Effector memory CD4-positive, alpha-beta T cell (primary cell): Measurements from ENCODE around the gene SARS1.
A peak's percentile ranks its signal among the peaks of the same experiment; 100 is the strongest.

Source experiments
- DNase-seq, 3 donors: peaks; one replicate each; pipeline ENCODE4 v3.0.0-alpha.2; 2020
- H3K27ac ChIP-seq: 2 replicates; pipeline ENCODE4 v1.7.0; 2013; ENCODE audit warnings: mild to moderate bottlenecking, low read length, moderate library complexity; ENCODE audit not compliant: insufficient read depth, poor library complexity, severe bottlenecking
- H3K27me3 ChIP-seq: replicated peaks from 2 replicates; pipeline ENCODE4 v1.7.0; 2013; ENCODE audit warnings: mild to moderate bottlenecking, low read length; ENCODE audit not compliant: insufficient read depth, control insufficient read depth, poor library complexity, severe bottlenecking
- H3K36me3 ChIP-seq: 2 replicates; pipeline ENCODE4 v1.7.0; 2013; ENCODE audit warnings: mild to moderate bottlenecking, low read length, moderate library complexity; ENCODE audit not compliant: control insufficient read depth, insufficient read depth
- H3K4me1 ChIP-seq: 2 replicates; pipeline ENCODE4 v1.7.0; 2013; ENCODE audit warnings: low read length, mild to moderate bottlenecking; ENCODE audit not compliant: control insufficient read depth, insufficient read depth, poor library complexity, severe bottlenecking
- H3K4me3 ChIP-seq: 2 replicates; pipeline ENCODE4 v1.7.0; 2013; ENCODE audit warnings: low read length, low read depth, mild to moderate bottlenecking; ENCODE audit not compliant: insufficient read depth, poor library complexity, severe bottlenecking
- H3K9me3 ChIP-seq: 2 replicates; pipeline ENCODE4 v1.7.0; 2013; ENCODE audit warnings: mild to moderate bottlenecking, low read length, moderate library complexity; ENCODE audit not compliant: control insufficient read depth

SARS1 gene

DNA sequence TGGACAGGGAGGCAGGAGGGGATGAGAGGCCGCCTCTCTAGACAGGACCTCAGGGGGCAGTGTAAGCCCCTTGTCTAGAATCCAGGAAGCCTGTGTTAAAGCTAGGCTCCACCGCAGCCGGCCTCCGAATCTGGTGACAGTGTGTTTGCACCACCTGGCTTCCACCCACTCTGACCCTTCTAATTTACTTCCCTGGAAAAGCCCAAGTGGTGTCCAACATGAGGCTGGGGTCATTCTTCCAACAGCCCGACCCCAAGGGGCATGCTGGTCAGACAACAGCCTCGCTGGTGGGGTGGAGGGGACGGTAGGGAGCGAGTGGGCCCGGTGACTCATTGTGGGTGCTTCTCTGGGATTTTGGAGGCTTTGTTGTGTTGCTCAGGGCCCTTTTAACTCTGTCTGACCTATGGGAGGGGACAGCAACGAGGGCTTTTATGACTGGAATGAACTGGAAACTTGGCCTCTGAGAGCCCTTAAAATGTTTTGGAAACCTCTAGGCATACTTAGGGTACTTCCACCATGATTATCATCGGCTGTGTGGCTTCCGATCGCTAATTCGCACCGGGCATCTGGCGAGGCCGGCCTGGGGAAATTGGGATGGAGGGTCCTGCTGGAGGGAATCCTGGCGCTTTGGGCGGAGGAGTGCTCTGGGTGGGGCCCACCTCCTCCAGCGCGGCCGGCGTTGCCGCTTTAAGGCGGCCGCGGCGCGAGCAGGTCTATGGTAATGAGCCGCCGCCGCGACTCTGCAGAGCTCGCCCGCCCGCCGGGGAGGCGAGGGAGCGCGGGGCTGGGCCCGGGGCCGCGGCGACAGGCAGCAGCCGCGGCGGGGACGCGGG, 35.3 kb downstream of the SARS1 start, which contains the start of gene CELSR2:
CELSR2 (plus strand) TSS at position 743 of the 833 bp plus-strand sequence. CDS start 541 bp downstream, outside the sequence.
- peaks cover 4% of the 10 kb centered on the region for H3K4me1 ChIP-seq
- DNase-seq = peak; percentile 24 to 41 (median 35)
- no peaks in the 10 kb centered on the region for H3K36me3 ChIP-seq
- H3K4me3 ChIP-seq = peak within 1 kb of the TSS; percentile 28
- no peaks in the 10 kb centered on the region for H3K27me3 ChIP-seq
- H3K9me3 ChIP-seq = no peaks in the 10 kb centered on the region
- no peak within 1 kb of the TSS for H3K27ac ChIP-seq

DNA sequence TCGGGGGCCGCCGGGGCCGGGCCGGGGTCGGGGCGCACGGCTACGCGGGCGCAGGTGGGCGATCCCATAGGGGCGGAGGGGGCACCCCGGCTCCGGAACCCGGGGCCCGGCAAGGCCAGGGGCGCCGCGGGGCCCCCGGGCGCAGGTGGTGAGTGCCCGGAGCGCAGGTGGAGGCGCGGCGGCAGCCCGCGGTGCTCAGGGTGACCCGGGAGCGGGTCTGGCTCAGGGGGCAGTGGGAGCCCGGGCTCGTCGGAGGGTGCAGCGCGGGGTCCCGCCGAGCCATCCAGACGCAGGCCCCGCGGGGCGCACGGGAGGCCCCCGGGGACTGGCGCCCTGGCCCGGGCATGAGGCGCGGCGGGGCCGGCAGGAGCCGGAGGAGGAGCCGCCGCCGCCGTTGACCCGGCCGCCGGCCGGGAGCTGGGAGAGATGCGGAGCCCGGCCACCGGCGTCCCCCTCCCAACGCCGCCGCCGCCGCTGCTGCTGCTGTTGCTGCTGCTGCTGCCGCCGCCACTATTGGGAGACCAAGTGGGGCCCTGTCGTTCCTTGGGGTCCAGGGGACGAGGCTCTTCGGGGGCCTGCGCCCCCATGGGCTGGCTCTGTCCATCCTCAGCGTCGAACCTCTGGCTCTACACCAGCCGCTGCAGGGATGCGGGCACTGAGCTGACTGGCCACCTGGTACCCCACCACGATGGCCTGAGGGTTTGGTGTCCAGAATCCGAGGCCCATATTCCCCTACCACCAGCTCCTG, 36.1 kb downstream of the SARS1 start:
- H3K27me3 ChIP-seq = no peaks in the 10 kb centered on the region
- peak overlapping the region; percentile 23 for H3K4me3 ChIP-seq
- peaks cover 4% of the 10 kb centered on the region for H3K4me1 ChIP-seq

DNA sequence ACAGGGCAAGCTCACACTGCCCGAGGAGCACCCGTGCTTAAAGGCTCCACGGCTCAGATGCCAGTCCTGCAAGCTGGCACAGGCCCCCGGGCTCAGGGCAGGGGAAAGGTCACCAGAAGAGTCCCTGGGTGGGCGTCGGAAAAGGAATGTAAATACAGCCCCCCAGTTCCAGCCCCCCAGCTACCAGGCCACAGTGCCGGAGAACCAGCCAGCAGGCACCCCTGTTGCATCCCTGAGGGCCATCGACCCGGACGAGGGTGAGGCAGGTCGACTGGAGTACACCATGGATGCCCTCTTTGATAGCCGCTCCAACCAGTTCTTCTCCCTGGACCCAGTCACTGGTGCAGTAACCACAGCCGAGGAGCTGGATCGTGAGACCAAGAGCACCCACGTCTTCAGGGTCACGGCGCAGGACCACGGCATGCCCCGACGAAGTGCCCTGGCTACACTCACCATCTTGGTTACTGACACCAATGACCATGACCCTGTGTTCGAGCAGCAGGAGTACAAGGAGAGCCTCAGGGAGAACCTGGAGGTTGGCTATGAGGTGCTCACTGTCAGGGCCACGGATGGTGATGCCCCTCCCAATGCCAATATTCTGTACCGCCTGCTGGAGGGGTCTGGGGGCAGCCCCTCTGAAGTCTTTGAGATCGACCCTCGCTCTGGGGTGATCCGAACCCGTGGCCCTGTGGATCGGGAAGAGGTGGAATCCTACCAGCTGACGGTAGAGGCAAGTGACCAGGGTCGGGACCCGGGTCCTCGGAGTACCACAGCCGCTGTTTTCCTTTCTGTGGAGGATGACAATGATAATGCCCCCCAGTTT, 36.9 kb downstream of the SARS1 start:
- Histone ChIP-seq H3K4me1 (peaks cover 4% of the 10 kb centered on the region), H3K27ac (no peak overlapping the region), H3K9me3 (no peaks in the 10 kb centered on the region), H3K4me3 (peak overlapping the region; percentile 23), H3K27me3 (no peaks in the 10 kb centered on the region), H3K36me3 (no peaks in the 10 kb centered on the region)
- no peak for DNase-seq

More for the DNA sequence above, 36.1 kb downstream of the SARS1 start:
- Histone ChIP-seq H3K27ac (no peak overlapping the region), H3K9me3 (no peaks in the 10 kb centered on the region), H3K36me3 (no peaks in the 10 kb centered on the region)
- DNase-seq = no peak

DNA sequence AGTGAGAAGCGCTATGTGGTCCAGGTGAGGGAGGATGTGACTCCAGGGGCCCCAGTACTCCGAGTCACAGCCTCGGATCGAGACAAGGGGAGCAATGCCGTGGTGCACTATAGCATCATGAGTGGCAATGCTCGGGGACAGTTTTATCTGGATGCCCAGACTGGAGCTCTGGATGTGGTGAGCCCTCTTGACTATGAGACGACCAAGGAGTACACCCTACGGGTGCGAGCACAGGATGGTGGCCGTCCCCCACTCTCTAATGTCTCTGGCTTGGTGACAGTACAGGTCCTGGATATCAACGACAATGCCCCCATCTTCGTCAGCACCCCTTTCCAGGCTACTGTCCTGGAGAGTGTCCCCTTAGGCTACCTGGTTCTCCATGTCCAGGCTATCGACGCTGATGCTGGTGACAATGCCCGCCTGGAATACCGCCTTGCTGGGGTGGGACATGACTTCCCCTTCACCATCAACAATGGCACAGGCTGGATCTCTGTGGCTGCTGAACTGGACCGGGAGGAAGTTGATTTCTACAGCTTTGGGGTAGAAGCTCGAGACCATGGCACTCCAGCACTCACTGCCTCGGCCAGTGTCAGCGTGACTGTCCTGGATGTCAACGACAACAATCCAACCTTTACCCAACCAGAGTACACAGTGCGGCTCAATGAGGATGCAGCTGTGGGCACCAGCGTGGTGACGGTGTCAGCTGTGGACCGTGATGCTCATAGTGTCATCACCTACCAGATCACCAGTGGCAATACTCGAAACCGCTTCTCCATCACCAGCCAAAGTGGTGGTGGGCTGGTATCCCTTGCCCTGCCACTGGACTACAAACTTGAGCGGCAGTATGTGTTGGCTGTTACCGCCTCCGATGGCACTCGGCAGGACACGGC, 37.8 kb downstream of the SARS1 start:
- DNase-seq = no peak
- Histone ChIP-seq H3K4me3 (no peak overlapping the region), H3K27ac (no peak overlapping the region), H3K4me1 (peaks cover 4% of the 10 kb centered on the region), H3K9me3 (no peaks in the 10 kb centered on the region), H3K27me3 (no peaks in the 10 kb centered on the region), H3K36me3 (no peaks in the 10 kb centered on the region)

DNA sequence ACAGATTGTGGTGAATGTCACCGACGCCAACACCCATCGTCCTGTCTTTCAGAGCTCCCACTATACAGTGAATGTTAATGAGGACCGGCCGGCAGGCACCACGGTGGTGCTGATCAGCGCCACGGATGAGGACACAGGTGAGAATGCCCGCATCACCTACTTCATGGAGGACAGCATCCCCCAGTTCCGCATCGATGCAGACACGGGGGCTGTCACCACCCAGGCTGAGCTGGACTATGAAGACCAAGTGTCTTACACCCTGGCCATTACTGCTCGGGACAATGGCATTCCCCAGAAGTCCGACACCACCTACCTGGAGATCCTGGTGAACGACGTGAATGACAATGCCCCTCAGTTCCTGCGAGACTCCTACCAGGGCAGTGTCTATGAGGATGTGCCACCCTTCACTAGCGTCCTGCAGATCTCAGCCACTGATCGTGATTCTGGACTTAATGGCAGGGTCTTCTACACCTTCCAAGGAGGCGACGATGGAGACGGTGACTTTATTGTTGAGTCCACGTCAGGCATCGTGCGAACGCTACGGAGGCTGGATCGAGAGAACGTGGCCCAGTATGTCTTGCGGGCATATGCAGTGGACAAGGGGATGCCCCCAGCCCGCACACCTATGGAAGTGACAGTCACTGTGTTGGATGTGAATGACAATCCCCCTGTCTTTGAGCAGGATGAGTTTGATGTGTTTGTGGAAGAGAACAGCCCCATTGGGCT, 38.6 kb downstream of the SARS1 start:
- H3K36me3 ChIP-seq = no peaks in the 10 kb centered on the region
- no peak for DNase-seq
- no peak overlapping the region for H3K27ac ChIP-seq
- no peak overlapping the region for H3K4me3 ChIP-seq
- no peaks in the 10 kb centered on the region for H3K27me3 ChIP-seq
- H3K4me1 ChIP-seq = peaks cover 4% of the 10 kb centered on the region
- no peaks in the 10 kb centered on the region for H3K9me3 ChIP-seq

DNA sequence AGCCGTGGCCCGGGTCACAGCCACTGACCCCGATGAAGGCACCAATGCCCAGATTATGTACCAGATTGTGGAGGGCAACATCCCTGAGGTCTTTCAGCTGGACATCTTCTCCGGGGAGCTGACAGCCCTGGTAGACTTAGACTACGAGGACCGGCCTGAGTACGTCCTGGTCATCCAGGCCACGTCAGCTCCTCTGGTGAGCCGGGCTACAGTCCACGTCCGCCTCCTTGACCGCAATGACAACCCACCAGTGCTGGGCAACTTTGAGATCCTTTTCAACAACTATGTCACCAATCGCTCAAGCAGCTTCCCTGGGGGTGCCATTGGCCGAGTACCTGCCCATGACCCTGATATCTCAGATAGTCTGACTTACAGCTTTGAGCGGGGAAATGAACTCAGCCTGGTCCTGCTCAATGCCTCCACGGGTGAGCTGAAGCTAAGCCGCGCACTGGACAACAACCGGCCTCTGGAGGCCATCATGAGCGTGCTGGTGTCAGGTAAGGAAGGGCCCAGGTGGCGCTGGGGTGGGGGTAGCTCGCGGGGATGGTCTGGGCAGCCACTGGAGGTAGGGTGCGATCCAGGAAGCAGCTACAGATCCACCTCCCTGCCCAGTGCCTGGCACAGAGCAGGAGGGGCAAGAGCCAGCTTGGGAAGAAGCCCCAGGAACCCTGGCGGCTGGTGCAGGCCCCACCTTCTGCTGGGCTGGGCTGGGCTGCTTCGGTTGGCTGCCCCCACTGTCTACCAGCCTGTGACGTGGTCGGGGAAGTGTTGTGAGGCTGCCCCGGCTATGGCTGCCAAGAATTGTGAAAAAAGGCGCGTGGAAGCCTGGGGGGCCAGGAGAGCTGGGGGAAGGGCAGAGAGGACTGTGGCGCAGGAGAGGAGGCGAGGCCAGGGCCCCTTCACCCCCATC, 39.4 kb downstream of the SARS1 start:
- H3K9me3 ChIP-seq = no peaks in the 10 kb centered on the region
- DNase-seq = no peak
- no peak overlapping the region for H3K4me3 ChIP-seq
- H3K4me1 ChIP-seq = peaks cover 4% of the 10 kb centered on the region
- H3K27ac ChIP-seq = no peak overlapping the region
- H3K36me3 ChIP-seq = no peaks in the 10 kb centered on the region
- no peaks in the 10 kb centered on the region for H3K27me3 ChIP-seq

DNA sequence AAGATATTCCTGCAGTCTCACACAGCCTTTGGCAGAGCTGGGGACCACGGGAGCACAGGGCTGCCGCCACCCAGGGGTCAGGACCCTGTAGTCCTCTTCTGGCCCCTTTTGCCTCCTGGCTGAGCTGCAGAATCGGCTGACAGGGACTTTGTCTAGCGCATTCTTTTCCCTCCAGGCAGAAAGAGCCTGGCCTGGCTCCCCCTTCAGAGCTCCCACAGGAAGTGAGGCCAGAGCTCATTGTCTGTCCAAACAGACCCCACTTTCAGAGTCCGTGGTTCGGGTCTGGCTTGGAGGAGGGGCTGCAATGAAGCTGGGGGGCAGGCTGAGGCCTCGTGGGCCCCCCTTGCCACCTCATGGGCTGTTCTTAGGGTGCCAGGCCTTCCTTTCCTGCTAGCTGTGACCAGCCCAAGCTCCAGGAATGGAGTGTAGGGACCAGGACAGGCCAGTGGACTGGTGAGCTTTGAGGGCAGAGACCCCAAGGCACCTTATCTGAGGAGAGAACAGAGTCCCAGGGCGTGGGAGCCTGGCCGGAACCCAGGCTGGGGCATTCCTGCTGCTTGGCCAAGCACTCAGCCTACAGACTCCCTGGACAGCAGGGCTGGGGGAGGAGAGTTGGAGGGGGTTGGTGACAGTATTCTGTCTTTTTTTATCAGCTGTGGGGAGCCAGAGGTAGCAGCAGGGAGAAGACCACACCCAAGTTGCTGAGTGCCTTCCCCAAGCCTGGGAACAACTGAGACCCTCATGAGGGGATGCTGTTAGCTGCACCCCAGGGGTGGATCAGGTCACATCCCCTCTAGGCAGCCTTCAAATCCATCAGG, 40.3 kb downstream of the SARS1 start:
- Histone ChIP-seq H3K27me3 (no peaks in the 10 kb centered on the region), H3K27ac (no peak overlapping the region), H3K4me1 (peaks cover 3% of the 10 kb centered on the region), H3K4me3 (no peak overlapping the region), H3K36me3 (no peaks in the 10 kb centered on the region), H3K9me3 (no peaks in the 10 kb centered on the region)
- DNase-seq = no peak
